ENCODE data around the gene MAP1LC3B2.

Gene MAP1LC3B2

GRCh38 chr12:116588390-116589028 is 29.3 kb downstream of the MAP1LC3B2 start:
- Mint-ChIP-seq H3K36me3 (ENCODE audit: low read depth) (no peaks in the 10 kb centered on the region), H3K27me3 (peaks cover 4% of the 10 kb centered on the region), H3K27ac (no peak overlapping the region), H3K4me3 (no peak overlapping the region), H3K9me3 (peaks cover 6% of the 10 kb centered on the region), H3K4me1 (ENCODE audit: low read depth) (peaks cover 10% of the 10 kb centered on the region)
- no peak for DNase-seq

- peaks cover 18% of the 10 kb centered on the region for H3K4me1 Mint-ChIP-seq (ENCODE audit: low read depth)
- H3K27me3 Mint-ChIP-seq, result peaks cover 4% of the 10 kb centered on the region
- H3K4me3 Mint-ChIP-seq, result no peak overlapping the region
- H3K36me3 Mint-ChIP-seq (ENCODE audit: low read depth), result no peaks in the 10 kb centered on the region
- no peak for DNase-seq
- H3K9me3 Mint-ChIP-seq, result peaks cover 6% of the 10 kb centered on the region
- H3K27ac Mint-ChIP-seq, result no peak overlapping the region
Observed at GRCh38 chr12:116589581-116589980, 30.4 kb downstream of the MAP1LC3B2 start.

- no peaks in the 10 kb centered on the region for H3K36me3 Mint-ChIP-seq (ENCODE audit: low read depth)
- H3K27me3 Mint-ChIP-seq, result peaks cover 4% of the 10 kb centered on the region
- DNase-seq, result no peak
- H3K27ac Mint-ChIP-seq, result no peak overlapping the region
- H3K4me3 Mint-ChIP-seq, result no peak overlapping the region
- no peaks in the 10 kb centered on the region for H3K9me3 Mint-ChIP-seq
- H3K4me1 Mint-ChIP-seq (ENCODE audit: low read depth), result peaks cover 21% of the 10 kb centered on the region
Observed at GRCh38 chr12:116590561-116590960, 31.4 kb downstream of the MAP1LC3B2 start.

GRCh38 chr12:116591855-116592637 is 32.9 kb downstream of the MAP1LC3B2 start:
- no peak for DNase-seq
- H3K4me3 Mint-ChIP-seq, result no peak overlapping the region
- H3K27me3 Mint-ChIP-seq, result peaks cover 4% of the 10 kb centered on the region
- no peaks in the 10 kb centered on the region for H3K36me3 Mint-ChIP-seq (ENCODE audit: low read depth)
- no peaks in the 10 kb centered on the region for H3K9me3 Mint-ChIP-seq
- peaks cover 21% of the 10 kb centered on the region for H3K4me1 Mint-ChIP-seq (ENCODE audit: low read depth)
- H3K27ac Mint-ChIP-seq, result no peak overlapping the region

GRCh38 chr12:116592731-116593130 is 33.5 kb downstream of the MAP1LC3B2 start:
- H3K27ac Mint-ChIP-seq, result no peak overlapping the region
- H3K4me1 Mint-ChIP-seq (ENCODE audit: low read depth), result peaks cover 21% of the 10 kb centered on the region
- H3K36me3 Mint-ChIP-seq (ENCODE audit: low read depth), result no peaks in the 10 kb centered on the region
- no peak overlapping the region for H3K4me3 Mint-ChIP-seq
- H3K9me3 Mint-ChIP-seq, result no peaks in the 10 kb centered on the region
- no peak for DNase-seq
- no peaks in the 10 kb centered on the region for H3K27me3 Mint-ChIP-seq

- Mint-ChIP-seq H3K4me1 (ENCODE audit: low read depth) (peaks cover 21% of the 10 kb centered on the region), H3K27ac (peak overlapping the region; percentile 18), H3K9me3 (no peaks in the 10 kb centered on the region), H3K4me3 (no peak overlapping the region), H3K27me3 (no peaks in the 10 kb centered on the region), H3K36me3 (ENCODE audit: low read depth) (no peaks in the 10 kb centered on the region)
- peak; percentile 54 for DNase-seq
Observed at GRCh38 chr12:116594325-116595038, 35.3 kb downstream of the MAP1LC3B2 start.

- Mint-ChIP-seq H3K27ac (no peak overlapping the region), H3K27me3 (no peaks in the 10 kb centered on the region), H3K4me1 (ENCODE audit: low read depth) (peaks cover 24% of the 10 kb centered on the region), H3K9me3 (no peaks in the 10 kb centered on the region), H3K36me3 (ENCODE audit: low read depth) (no peaks in the 10 kb centered on the region), H3K4me3 (no peak overlapping the region)
- no peak for DNase-seq
Observed at GRCh38 chr12:116595186-116595585, 36.0 kb downstream of the MAP1LC3B2 start.

GRCh38 chr12:116595672-116596071 is 36.5 kb downstream of the MAP1LC3B2 start:
- H3K4me1 Mint-ChIP-seq (ENCODE audit: low read depth), result peaks cover 24% of the 10 kb centered on the region
- H3K9me3 Mint-ChIP-seq, result no peaks in the 10 kb centered on the region
- DNase-seq, result no peak
- H3K36me3 Mint-ChIP-seq (ENCODE audit: low read depth), result no peaks in the 10 kb centered on the region
- no peak overlapping the region for H3K27ac Mint-ChIP-seq
- H3K27me3 Mint-ChIP-seq, result no peaks in the 10 kb centered on the region
- no peak overlapping the region for H3K4me3 Mint-ChIP-seq

GRCh38 chr12:116597886-116598285 is 38.7 kb downstream of the MAP1LC3B2 start:
- Mint-ChIP-seq H3K4me1 (ENCODE audit: low read depth) (peaks cover 18% of the 10 kb centered on the region), H3K4me3 (no peak overlapping the region), H3K27me3 (no peaks in the 10 kb centered on the region), H3K27ac (no peak overlapping the region), H3K9me3 (no peaks in the 10 kb centered on the region), H3K36me3 (ENCODE audit: low read depth) (no peaks in the 10 kb centered on the region)
- no peak for DNase-seq

- Mint-ChIP-seq H3K9me3 (no peaks in the 10 kb centered on the region), H3K36me3 (ENCODE audit: low read depth) (no peaks in the 10 kb centered on the region), H3K27ac (no peak overlapping the region), H3K27me3 (no peaks in the 10 kb centered on the region), H3K4me3 (no peak overlapping the region), H3K4me1 (ENCODE audit: low read depth) (peaks cover 18% of the 10 kb centered on the region)
- no peak for DNase-seq
Observed at GRCh38 chr12:116598311-116599284, 39.4 kb downstream of the MAP1LC3B2 start.

GRCh38 chr12:116599285-116600136 is 40.3 kb downstream of the MAP1LC3B2 start:
- peak overlapping the region; percentile 10 for H3K27ac Mint-ChIP-seq
- peak; percentile 79 for DNase-seq
- H3K36me3 Mint-ChIP-seq (ENCODE audit: low read depth), result no peaks in the 10 kb centered on the region
- H3K9me3 Mint-ChIP-seq, result no peaks in the 10 kb centered on the region
- no peaks in the 10 kb centered on the region for H3K27me3 Mint-ChIP-seq
- H3K4me3 Mint-ChIP-seq, result no peak overlapping the region
- H3K4me1 Mint-ChIP-seq (ENCODE audit: low read depth), result peaks cover 11% of the 10 kb centered on the region

GRCh38 chr12:116600959-116601918 is 42.1 kb downstream of the MAP1LC3B2 start:
- no peaks in the 10 kb centered on the region for H3K9me3 Mint-ChIP-seq
- no peaks in the 10 kb centered on the region for H3K36me3 Mint-ChIP-seq (ENCODE audit: low read depth)
- H3K27ac Mint-ChIP-seq, result no peak overlapping the region
- DNase-seq, result no peak
- H3K4me3 Mint-ChIP-seq, result no peak overlapping the region
- H3K4me1 Mint-ChIP-seq (ENCODE audit: low read depth), result peaks cover 7% of the 10 kb centered on the region
- peaks cover 7% of the 10 kb centered on the region for H3K27me3 Mint-ChIP-seq

Measured in activated T-cell treated with anti-CD3 and anti-CD28 coated beads, Interleukin-2, amount 50 U/mL, for 24 hours (primary cell).